NCI-H2107 treated with DMSO at 0.1 percent for 48 hours (cell line): ENCODE data around the gene TCOF1.

Experiments used
- DNase-seq: peaks from one replicate; lab custom pipeline; 2025; ENCODE audit not compliant: unreplicated experiment; lab: John Stamatoyannopoulos, UW

Gene TCOF1

GRCh38 chr5:150386024-150386855, 28.7 kb downstream of the TCOF1 start:
- no peak for DNase-seq

DNA sequence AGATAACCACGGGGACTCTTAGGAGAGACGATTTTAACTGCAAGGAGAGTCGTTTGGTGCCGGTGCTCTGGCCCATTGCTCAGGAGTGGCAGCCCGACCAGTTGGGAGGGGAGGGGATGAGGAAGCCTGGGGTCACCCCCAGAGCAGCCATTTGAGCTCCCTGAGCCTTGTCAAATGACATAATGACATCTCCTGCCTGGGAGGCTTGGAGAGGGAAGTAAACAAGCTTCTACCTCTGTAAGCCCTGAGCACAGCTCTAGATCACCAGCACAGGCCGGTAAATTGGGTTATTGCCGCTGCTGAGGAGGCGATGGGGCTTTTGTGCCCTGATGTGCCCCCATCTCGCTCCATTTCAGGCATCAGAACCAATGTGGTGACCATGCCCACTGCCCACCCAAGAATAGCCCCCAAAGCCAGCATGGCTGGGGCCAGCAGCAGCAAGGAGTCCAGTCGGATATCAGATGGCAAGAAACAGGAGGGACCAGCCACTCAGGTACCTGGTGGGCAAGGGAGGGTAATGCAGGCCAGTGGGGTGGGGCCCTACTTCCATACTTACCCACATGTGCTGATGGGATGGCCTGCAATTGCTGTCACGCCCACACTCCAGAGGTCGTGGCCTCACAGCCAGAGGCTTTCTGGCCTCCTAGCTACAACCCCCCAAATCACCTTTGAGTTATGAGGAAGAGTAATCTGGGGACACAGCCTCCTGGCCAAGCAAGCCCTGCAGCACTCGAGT, 32.2 kb downstream of the TCOF1 start:
- DNase-seq, result no peak

DNA sequence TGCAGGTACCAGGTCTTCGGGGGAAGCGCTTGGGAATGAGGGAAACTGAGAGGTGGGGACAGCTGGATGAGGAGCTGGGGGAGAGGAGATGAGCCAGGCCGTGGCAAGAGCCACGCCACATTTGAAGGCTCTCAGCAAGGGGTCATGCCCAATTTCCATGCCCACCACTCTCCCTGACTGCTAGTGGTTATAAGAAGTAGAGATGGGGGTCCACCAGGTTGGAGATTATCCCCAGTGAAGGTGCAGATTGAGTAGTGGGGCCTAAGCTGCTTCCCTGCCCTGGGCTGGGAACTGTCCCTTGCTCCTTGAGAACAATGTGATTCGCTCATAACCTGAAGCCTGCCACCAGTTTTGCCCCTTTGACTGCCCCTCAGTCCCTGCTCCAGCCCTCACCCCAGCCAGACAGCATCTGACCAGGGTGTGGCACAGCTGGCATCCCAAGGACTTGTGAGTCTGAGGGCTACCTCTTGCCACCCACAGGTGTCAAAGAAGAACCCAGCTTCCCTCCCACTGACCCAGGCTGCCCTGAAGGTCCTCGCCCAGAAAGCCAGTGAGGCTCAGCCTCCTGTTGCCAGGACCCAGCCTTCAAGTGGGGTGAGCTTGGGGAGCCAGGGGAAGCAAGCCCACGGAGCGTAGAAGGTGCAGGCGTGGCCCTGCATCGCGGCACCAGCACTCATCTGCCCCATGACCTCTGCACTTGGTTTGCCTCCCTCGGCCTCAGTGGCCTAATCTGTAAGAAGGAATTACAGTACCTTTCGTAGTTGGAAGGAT, 33.8 kb downstream of the TCOF1 start:
- no peak for DNase-seq

- no peak for DNase-seq
Measured at GRCh38 chr5:150391986-150392385, 34.5 kb downstream of the TCOF1 start.

- DNase-seq, result no peak
Measured at GRCh38 chr5:150392680-150393079, 35.2 kb downstream of the TCOF1 start.

DNA sequence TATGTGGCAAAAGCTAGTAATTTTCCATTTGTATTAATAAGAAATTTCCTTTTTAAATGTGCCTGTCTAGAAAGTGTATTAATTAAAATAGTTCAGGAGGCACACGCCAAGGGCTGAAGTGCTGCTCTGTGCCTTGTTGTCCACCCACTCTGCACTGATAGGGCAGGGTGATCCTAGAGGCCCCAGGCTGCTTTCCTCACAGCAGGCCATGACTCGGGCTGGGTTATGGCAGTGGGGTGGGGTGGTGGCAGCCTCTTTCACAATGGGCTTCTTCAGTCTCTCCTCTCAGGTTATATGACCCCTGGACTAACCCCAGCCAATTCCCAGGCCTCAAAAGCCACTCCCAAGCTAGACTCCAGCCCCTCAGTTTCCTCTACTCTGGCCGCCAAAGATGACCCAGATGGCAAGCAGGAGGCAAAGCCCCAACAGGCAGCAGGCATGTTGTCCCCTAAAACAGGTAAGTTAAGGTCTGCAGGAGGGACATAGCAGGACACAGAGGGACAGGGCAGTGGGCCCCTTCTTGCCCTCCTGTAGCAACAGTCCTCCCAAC, 35.7 kb downstream of the TCOF1 start:
- DNase-seq, result no peak

GRCh38 chr5:150394131-150394530, 36.6 kb downstream of the TCOF1 start:
- no peak for DNase-seq

DNA sequence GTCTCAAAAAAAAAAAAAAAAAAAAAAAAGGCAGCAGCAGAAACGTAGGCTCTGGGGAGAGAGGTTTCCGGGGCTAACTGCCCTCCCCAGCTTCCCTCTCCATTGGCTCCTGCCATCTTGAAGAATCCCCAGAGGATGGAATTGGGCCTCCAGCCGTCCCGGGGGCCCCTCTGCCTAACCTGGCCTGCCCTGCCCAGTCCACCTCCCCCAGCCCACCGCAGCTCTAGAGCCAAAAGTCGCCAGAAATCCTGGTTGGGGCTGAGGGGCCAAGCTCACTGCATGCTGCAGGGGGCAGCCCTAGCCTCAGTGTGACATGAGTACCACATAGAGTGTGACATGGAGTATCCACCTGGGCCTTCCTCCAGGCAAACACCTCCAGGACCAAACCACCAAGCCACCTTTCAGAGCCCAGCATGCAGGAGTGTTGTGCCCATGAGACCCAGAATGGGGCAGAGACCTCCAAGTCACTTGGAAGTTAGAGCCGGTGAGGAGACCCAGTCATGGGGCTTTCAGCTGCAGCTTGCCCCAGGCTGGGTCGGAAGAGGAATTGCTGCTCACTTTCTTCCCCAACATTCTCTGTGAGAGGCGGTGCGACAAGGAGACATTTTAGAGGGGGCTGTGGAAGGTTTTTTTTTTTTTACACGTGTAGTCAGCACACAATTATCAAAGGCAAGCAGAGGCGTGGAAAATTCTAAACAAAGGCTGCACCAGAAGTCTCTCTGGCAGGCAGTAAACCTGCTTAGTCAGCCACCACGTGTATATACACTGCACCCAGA, 37.6 kb downstream of the TCOF1 start:
- DNase-seq, result no peak

- no peak for DNase-seq
Measured at GRCh38 chr5:150395688-150395975, 38.1 kb downstream of the TCOF1 start.

DNA sequence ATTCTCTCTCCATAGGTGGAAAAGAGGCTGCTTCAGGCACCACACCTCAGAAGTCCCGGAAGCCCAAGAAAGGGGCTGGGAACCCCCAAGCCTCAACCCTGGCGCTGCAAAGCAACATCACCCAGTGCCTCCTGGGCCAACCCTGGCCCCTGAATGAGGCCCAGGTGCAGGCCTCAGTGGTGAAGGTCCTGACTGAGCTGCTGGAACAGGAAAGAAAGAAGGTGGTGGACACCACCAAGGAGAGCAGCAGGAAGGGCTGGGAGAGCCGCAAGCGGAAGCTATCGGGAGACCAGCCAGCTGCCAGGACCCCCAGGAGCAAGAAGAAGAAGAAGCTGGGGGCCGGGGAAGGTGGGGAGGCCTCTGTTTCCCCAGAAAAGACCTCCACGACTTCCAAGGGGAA, 38.8 kb downstream of the TCOF1 start:
- DNase-seq, result no peak

DNA sequence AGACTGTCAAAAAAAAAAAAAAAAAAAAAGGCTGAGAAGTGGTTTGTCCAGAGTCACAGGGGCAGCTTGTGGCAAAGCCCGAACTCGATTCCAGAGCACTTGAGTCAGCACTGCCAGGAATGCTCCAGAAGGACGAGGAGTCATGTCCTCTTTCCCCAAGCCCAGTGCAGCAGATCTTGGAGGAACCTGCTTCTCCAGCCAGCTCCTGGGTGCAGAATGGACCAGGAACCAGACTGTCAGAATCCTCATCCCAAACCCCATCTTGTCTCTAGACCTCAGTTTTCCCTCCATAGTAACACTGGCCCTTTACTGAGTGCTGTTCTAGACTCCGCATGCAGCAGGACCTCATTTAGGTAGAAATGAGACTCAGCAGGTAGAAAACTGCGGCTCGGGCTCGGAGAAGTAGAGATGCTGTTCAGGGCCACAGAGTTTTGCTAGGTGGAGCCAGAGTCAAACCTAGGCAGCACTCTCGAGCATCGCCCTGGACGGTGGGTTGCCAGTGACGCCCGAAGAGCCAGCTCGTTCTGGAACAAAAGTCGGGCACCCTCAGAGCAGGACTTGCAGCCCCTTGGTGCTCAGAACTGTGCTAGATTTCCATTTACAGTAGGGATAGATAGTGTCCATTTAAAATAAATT, 39.8 kb downstream of the TCOF1 start:
- no peak for DNase-seq

GRCh38 chr5:150397782-150398721, 40.6 kb downstream of the TCOF1 start:
- DNase-seq, result no peak

- DNase-seq, result no peak
Measured at GRCh38 chr5:150398722-150399523, 41.4 kb downstream of the TCOF1 start.

DNA sequence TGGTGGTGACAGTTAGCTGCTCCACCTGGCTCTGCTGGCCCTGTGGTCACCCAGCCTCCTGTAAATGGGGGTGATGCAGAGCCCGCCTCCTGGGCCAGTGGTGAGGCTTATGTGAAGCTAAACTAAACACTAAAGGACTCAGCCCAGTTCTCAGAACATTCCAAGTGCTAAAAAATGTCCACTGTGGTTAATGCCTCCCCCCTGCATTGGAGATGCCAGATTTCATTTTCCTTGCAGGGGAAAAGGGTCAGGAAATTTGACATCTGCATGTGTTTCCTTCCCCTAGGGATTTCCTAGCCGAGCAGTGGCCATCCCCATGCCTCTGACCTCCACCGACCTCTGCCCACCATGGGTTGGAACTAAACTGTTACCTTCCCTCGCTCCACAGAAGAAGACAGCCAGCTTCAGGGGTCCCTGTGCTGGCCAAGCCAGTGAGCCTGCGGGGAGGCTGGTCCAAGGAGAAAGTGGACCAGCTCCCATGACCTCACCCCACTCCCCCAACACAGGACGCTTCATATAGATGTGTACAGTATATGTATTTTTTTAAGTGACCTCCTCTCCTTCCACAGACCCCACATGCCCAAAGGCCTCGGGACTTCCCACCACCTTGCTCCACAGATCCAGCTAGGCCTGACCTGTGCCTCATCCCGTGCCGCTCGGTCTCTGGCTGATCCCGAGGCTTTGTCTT, 42.2 kb downstream of the TCOF1 start:
- no peak for DNase-seq

DNA sequence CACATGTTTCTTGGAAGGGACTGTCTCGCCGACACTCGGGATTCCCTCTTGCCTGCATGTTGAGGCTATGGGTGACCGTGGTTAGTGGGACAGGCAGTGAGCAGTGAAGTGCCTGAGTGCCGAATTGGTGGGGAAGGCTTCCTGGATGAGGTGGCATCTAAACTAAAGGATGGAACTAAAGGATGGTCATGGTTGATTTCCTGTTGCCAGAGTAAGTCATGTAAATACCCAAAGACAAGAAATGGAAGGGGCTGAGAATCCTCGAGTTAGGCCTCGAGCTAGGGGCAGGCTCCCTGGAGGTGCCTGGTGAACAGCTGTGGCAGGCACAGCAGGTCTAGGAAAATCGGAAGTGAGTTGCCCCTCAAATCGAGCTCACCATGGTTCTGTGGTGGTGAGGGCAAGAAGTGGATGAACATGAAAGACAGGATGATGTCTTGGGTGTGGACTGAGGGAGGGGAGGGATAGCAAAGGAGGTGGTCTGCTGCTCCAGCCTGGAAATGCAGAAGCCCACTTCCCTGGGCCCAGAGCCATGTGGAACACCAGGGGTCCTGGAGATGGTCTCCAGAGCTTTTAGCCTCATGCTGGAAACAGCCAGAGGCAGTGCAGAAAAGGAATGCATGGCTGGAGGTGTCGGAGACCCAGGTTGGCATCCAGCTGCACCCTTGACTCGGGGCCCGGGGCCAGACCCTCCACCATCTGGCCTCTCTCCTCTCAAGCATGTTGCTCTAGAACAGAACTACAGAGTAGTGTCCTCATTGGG, 43.0 kb downstream of the TCOF1 start:
- DNase-seq, result no peak

DNA sequence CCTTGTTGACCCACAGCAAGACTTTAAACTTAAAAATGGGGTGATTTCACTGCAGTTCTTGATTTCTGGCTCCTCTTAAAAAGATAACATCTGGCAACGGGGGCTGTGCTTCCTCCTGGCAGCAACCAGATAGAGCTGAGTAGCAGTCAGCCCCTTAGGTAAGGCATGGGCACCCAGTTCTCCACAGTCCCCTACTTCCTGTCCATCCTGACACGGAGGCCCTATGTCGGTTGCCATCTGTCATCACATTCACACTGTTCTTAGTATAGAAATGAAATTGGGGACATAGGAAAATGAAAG, 43.5 kb downstream of the TCOF1 start:
- DNase-seq, result no peak
